ENCODE data around the gene FER1L5. TPM values are rescaled to one million over a fixed set of nuclear protein-coding genes. Genes with fewer than 3 reads are reported as not detected.

The FER1L5 gene
- total RNA-seq, 4 donors from 2014 or later = not detected

- peak; percentile 99 for ATAC-seq (ENCODE audit: low FRiP score)
These were observed 97.3 kb downstream of the FER1L5 start, which contains the start of gene LMAN2L for GRCh38 chr2:96739633-96740428. Gene LMAN2L, minus strand, starts transcription at chr2:96740064. Its CDS starts 24 bp downstream, at chr2:96740040.

GRCh38 chr2:96747061-96747617, 104.6 kb downstream of the FER1L5 start:
- ATAC-seq (ENCODE audit: low FRiP score) (no peak), DNase-seq (ENCODE audit: low spot score) (no peak)
- no peak for TF ChIP-seq CTCF (IDR thresholded peaks at IDR 0.05)

More at GRCh38 chr2:96739633-96740428, 97.3 kb downstream of the FER1L5 start, which contains the start of gene LMAN2L:
- DNase-seq (ENCODE audit: low spot score) = peak; percentile 96
- TF ChIP-seq CTCF (IDR thresholded peaks at IDR 0.05) = no peak

GRCh38 chr2:96751800-96752199, 109.2 kb downstream of the FER1L5 start:
- DNase-seq (ENCODE audit: low spot score) = no peak
- no peak for TF ChIP-seq CTCF (IDR thresholded peaks at IDR 0.05)
- ATAC-seq (ENCODE audit: low FRiP score) = no peak

GRCh38 chr2:96753661-96754282, 111.2 kb downstream of the FER1L5 start:
- DNase-seq (ENCODE audit: low spot score) (no peak), ATAC-seq (ENCODE audit: low FRiP score) (no peak)
- TF ChIP-seq CTCF (IDR thresholded peaks at IDR 0.05) = no peak

GRCh38 chr2:96754317-96754716, 111.8 kb downstream of the FER1L5 start:
- no peak for ATAC-seq (ENCODE audit: low FRiP score)
- no peak for DNase-seq (ENCODE audit: low spot score)
- no peak for TF ChIP-seq CTCF (IDR thresholded peaks at IDR 0.05)

Other genes with a start within 250 kb of the FER1L5 start
- gene NEURL3, start 137.4 kb upstream of the FER1L5 start, total RNA-seq = under 1 TPM in 1 of 4 donors, not detected in 3; 0.56 TPM
- 10 to 100 TPM; 26.2 to 79.7 (median 41.8) TPM for gene ARID5A, start 106.0 kb upstream of the FER1L5 start, total RNA-seq
- gene KANSL3, start 4.5 kb upstream of the FER1L5 start, total RNA-seq = 10 to 100 TPM; 35.7 to 48.4 (median 39.0) TPM
- gene LMAN2L, start 97.3 kb downstream of the FER1L5 start, total RNA-seq = 10 to 100 TPM in 3 of 4 donors, 1 to 10 TPM in 1; 9.1 to 16.8 (median 11.5) TPM
- 1 to 10 TPM; 3.6 to 5.6 (median 3.7) TPM for gene CNNM4, start 118.1 kb downstream of the FER1L5 start, total RNA-seq
- 10 to 100 TPM in 2 of 4 donors, 1 to 10 TPM in 2; 5.9 to 11.0 (median 9.5) TPM for gene CNNM3, start 173.5 kb downstream of the FER1L5 start, total RNA-seq
- 1 to 10 TPM; 1.4 to 4.4 (median 1.8) TPM for gene ANKRD23, start 201.3 kb downstream of the FER1L5 start, total RNA-seq
- 10 to 100 TPM in 2 of 4 donors, 1 to 10 TPM in 2; 6.6 to 15.3 (median 10.3) TPM for gene ANKRD39, start 215.3 kb downstream of the FER1L5 start, total RNA-seq
- gene SEMA4C, start 227.3 kb downstream of the FER1L5 start, total RNA-seq = 10 to 100 TPM; 19.7 to 40.4 (median 26.9) TPM

Data from omental fat pad (tissue), 4 donors.